T-cell (primary cell): Measurements from ENCODE around the gene METTL3. TPM values are rescaled to one million over a fixed set of nuclear protein-coding genes. Genes with fewer than 3 reads are reported as not detected.
A peak's percentile ranks its signal among the peaks of the same experiment; 100 is the strongest.

Source experiments
- ATAC-seq, 4 experiments: fragments of 200-7000 bp in 3 of 4; fragments of 150-1000 bp in 1 of 4; cut with Tn5 transposase; replicated peaks in 1 of 4; 1 replicate in 3 of 4; 2 replicates in 1 of 4; pipeline ENCODE4 v1.10.0; 2021; ENCODE audit warnings: moderate library complexity in 3 of 4, mild to moderate bottlenecking in 2 of 4, moderate number of reproducible peaks in 1 of 4
- CTCF ChIA-PET, 2 donors: fragments of 300-600 bp; sonication (Branson Sonifier 250); formaldehyde crosslinking; loops; one replicate each; lab custom pipeline; 2022; ENCODE audit warnings: antibody characterized with exemption in 2 of 2; lab: Charles Lee
- POLR2A ChIA-PET, 2 donors: fragments of 300-600 bp; sonication (Branson Sonifier 250); formaldehyde crosslinking; loops; one replicate each; lab custom pipeline; 2022; ENCODE audit warnings: antibody characterized with exemption in 2 of 2; lab: Charles Lee
- DNase-seq, 35 experiments: peaks; one replicate each; pipeline versions ENCODE4 v3.0.0 to v3.0.0-alpha.2; 2013 to 2023
- H3K27ac ChIP-seq: one replicate; pipeline ENCODE4 v1.5.1; 2013; ENCODE audit warnings: low read length
- H3K27me3 ChIP-seq, 2 experiments: replicated peaks in 1 of 2; 1 replicate in 1 of 2; 2 replicates in 1 of 2; pipeline versions ENCODE4 v1.6.1 to v1.7.0; 2013; ENCODE audit warnings: low read length in 1 of 2, mixed read lengths in 1 of 2; ENCODE audit not compliant: control insufficient read depth in 2 of 2, insufficient read depth in 2 of 2; ENCODE audit errors: extremely low read depth in 1 of 2
- H3K36me3 ChIP-seq, 2 donors: 1 replicate in 1 of 2; 2 replicates in 1 of 2; pipeline versions ENCODE4 v1.6.1 to v1.7.0; 2013; ENCODE audit warnings: low read length in 1 of 2; ENCODE audit not compliant: control insufficient read depth in 2 of 2, insufficient read depth in 1 of 2; ENCODE audit errors: extremely low read depth in 1 of 2
- H3K4me1 ChIP-seq, 2 experiments: 1 replicate in 1 of 2; 2 replicates in 1 of 2; pipeline versions ENCODE4 v1.6.1 to v1.7.0; 2013; ENCODE audit warnings: low read length in 2 of 2, mixed read lengths in 1 of 2; ENCODE audit not compliant: insufficient read depth in 2 of 2, control insufficient read depth in 1 of 2; ENCODE audit errors: extremely low read depth in 1 of 2
- H3K4me3 ChIP-seq, 2 donors: 1 replicate in 1 of 2; 2 replicates in 1 of 2; pipeline versions ENCODE4 v1.5.1 to v1.7.0; 2013; ENCODE audit warnings: mild to moderate bottlenecking in 2 of 2, low read length in 1 of 2, moderate library complexity in 1 of 2; ENCODE audit not compliant: control insufficient read depth in 1 of 2; ENCODE audit errors: extremely low read depth in 1 of 2
- H3K9me3 ChIP-seq: 2 replicates; pipeline ENCODE4 v1.7.0; 2013
- H3K27ac Mint-ChIP-seq, 2 donors: one replicate each; pipeline ENCODE4 v1.8.0; 2020 to 2021; ENCODE audit warnings: mild to moderate bottlenecking in 2 of 2, mixed read lengths in 2 of 2
- H3K27me3 Mint-ChIP-seq, 2 donors: one replicate each; pipeline ENCODE4 v1.8.0; 2021 to 2022; ENCODE audit warnings: mixed read lengths in 2 of 2
- H3K36me3 Mint-ChIP-seq: one replicate; pipeline ENCODE4 v1.8.0; 2021; ENCODE audit warnings: mixed read lengths
- H3K4me1 Mint-ChIP-seq, 3 donors: one replicate each; pipeline ENCODE4 v1.8.0; 2020 to 2022; ENCODE audit warnings: mixed read lengths in 3 of 3, mild to moderate bottlenecking in 1 of 3
- H3K4me3 Mint-ChIP-seq, 3 donors: one replicate each; pipeline ENCODE4 v1.8.0; 2020 to 2022; ENCODE audit warnings: mild to moderate bottlenecking in 3 of 3, mixed read lengths in 3 of 3, moderate library complexity in 3 of 3
- H3K9me3 Mint-ChIP-seq, 3 donors: one replicate each; pipeline ENCODE4 v1.8.0; 2020 to 2022; ENCODE audit warnings: mixed read lengths in 3 of 3
- WGBS: methylation state at CpG from one replicate; pipeline ENCODE4 v1.1.5; 2013; ENCODE audit warnings: missing lambda C conversion rate; ENCODE audit not compliant: insufficient coverage; 5-methylcytosine and 5-hydroxymethylcytosine counted together
- total RNA-seq, 35 experiments: library from RNA in 6 of 35; stranded (reverse) in 6 of 35; fragments of 120-200 nt in 1 of 35; gene quantifications; one replicate each; pipeline versions ENCODE4 v1.2.1 to v1.2.4 and lab custom pipeline; 2013 to 2026

The METTL3 gene
- total RNA-seq, 5 donors from 2014 or later (not counting 1 experiment from before 2014, with no cell fraction given), result 48.0 to 94.6 (median 91.6) TPM

DNA sequence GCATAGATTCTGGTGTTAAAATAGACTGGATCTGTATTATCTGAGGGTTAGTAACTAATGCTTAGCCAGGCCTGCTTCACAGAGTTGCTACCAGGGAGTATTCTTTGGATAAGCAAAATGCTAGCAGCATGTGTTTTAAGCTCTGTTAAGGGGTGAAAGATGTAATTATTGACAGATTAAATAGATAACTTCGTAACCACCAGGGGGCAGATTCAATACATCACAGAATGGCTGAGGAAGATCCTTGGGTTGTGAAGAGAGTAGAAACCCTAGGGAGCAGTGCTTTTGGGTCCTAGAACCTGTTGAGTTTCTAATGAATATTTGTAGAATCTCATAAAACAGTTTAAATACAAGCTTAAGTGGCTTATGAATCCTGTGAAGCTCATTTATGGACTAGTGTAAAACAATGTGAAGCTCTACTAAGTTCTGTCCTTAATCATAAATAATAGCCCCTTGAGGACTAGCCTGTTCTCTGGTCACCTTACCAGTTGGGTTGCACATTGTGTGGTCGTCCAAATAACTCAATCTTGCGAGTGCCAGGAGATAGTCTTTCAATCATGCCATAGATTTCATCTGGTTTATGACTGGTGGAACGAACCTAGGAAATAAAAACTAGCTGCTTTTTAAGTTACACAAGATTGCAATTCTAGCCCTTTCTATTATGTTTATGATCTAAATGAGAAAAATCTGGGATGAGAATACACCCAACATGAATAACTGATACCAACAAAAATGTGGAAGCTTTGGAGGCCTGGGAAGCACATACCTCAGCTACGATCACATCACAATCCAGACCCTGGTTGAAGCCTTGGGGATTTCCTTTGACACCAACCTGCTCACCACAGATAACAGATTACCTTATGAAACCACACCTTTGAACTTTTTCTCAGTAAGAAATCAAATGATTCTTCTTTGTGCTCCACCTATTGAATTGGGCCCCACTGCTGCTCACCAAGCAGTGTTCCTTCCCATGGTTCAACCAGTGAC is 12.3 kb downstream of the METTL3 start:
- Mint-ChIP-seq H3K4me3 (no peak overlapping the region), H3K27me3 (no peaks in the 10 kb centered on the region), H3K9me3 (no peaks in the 10 kb centered on the region), H3K27ac (peak overlapping the region; percentile 58 to 77), H3K36me3 (peaks cover 58% of the 10 kb centered on the region), H3K4me1 (peaks cover 20 to 31% (median 23%) of the 10 kb centered on the region in 3 donors)
- Histone ChIP-seq H3K9me3 (no peaks in the 10 kb centered on the region), H3K27me3 (no peaks in the 10 kb centered on the region), H3K4me3 (no peak overlapping the region), H3K4me1 (peaks cover 4 to 6% of the 10 kb centered on the region in 2 experiments), H3K36me3 (peaks cover 0 to 91% of the 10 kb centered on the region in 2 donors), H3K27ac (peak overlapping the region; percentile 11)
- DNase-seq, result peak in 14 of 35 experiments; percentile 4 to 79 (median 26)
- peak; percentile 54 to 91 (median 64) for ATAC-seq
- CTCF ChIA-PET, result interaction anchor here (0.6 to 2.9 kb wide), 34 partner anchors 9 to 1417 kb away, joined by 3 to 50 read pairs (median 6); partner anchors contain the start of genes METTL3 (in 2 of the 2), RAB2B (in 2 of the 2), TOX4 (in 2 of the 2) and CHD8 (in 1 of the 2)
- 56% methylated on average over 3 of the region's 5 CpGs for WGBS
- POLR2A ChIA-PET, result interaction anchor here (0.6 to 1.5 kb wide), 6 partner anchors 9 to 57 kb away, joined by 3 to 27 read pairs (median 4); partner anchors contain the start of gene METTL3 (in 1 of the 2)

DNA sequence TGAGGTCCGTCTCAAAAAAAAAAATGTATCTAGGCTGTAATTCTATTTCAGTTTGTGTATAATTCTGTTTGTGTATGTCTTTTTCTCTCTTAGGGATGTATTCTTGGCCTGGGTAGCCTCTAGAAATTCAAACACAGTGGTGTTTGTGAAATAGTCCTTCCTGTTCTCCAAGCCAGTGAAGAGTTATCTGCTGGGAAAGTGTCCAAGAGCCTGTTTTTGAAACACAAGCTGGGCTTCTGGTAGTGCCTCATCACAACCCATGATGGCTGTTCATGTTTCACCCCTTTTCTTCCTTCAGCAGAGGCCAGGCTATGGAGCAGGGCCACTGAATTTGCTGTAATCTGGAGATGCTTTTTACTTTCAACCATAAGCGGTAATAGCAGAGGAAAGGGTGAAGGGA is 14.7 kb downstream of the METTL3 start:
- no peak overlapping the region for H3K27ac ChIP-seq
- H3K4me1 Mint-ChIP-seq, result peaks cover 20 to 23% (median 23%) of the 10 kb centered on the region in 3 donors
- ChIA-PET POLR2A (no interaction called here), CTCF (interaction anchor here in 1 of 2 donors (1.5 kb wide), 1 partner anchor 60 kb away, joined by 6 read pairs; no protein-coding TSS in a partner anchor)
- no peak for DNase-seq
- H3K4me3 ChIP-seq, result no peak overlapping the region
- 100% methylated on average over 1 of the region's 2 CpGs for WGBS
- peaks cover 0 to 85% of the 10 kb centered on the region in 2 donors for H3K36me3 ChIP-seq
- H3K9me3 ChIP-seq, result no peaks in the 10 kb centered on the region
- H3K27me3 Mint-ChIP-seq, result no peaks in the 10 kb centered on the region
- H3K9me3 Mint-ChIP-seq, result no peaks in the 10 kb centered on the region
- no peaks in the 10 kb centered on the region for H3K27me3 ChIP-seq
- no peak overlapping the region for H3K27ac Mint-ChIP-seq
- ATAC-seq, result no peak
- H3K4me3 Mint-ChIP-seq, result no peak overlapping the region
- peaks cover 58% of the 10 kb centered on the region for H3K36me3 Mint-ChIP-seq
- peaks cover 4 to 6% of the 10 kb centered on the region in 2 experiments for H3K4me1 ChIP-seq

DNA sequence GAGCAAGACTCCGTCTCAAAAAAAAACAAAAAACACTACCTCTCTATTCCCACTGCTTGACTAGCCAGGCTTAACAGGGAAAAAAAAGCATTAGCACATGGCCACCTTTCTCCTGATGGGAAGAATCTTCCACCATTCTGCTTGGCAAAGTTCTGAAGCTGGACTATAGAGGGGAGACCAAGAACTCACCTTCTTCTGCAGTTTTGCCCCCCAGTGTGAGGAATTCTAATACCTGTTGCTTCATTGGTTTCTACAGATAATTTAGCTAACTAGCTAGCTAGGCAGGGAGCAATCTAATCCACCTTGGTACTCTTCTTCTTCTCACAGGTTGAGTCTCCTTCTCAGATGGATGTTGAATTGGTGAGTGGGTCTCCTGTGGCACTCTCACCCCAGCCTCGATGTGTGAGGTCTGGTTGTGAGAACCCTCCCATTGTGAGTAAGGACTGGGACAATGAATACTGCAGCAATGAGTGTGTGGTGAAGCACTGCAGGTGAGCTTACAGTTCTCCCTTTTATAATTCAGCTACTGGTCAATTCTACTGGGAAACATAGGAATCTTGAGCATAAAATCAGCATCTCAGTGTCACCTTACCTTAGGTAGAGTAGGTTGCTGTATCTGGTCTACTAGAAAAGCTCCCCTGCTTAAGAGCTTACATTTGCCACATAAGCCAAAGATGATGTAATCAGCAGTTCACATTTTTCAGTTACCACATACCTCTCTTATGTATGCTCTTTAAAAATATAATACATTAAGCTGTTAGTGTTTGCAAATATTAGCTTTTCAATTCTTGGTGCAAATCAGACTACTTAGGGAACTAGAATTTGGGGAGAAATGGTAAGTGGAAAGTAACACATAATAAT is 16.0 kb downstream of the METTL3 start:
- 100% methylated on average over 1 of the region's 2 CpGs for WGBS
- H3K4me3 Mint-ChIP-seq, result no peak overlapping the region
- ChIA-PET CTCF (interaction anchor here (0.6 to 1.5 kb wide), 5 partner anchors 17 to 1469 kb away, joined by 3 to 9 read pairs (median 4); partner anchors contain the start of gene CHD8 (in 1 of the 2)), POLR2A (interaction anchor here (0.6 to 1.1 kb wide), 2 partner anchors 10 to 248 kb away, joined by 3 read pairs; no protein-coding TSS in a partner anchor)
- H3K27ac Mint-ChIP-seq, result peak overlapping the region in 1 of 2 donors; percentile 44
- H3K9me3 Mint-ChIP-seq, result no peaks in the 10 kb centered on the region
- Histone ChIP-seq H3K27me3 (no peaks in the 10 kb centered on the region), H3K36me3 (peaks cover 0 to 85% of the 10 kb centered on the region in 2 donors), H3K4me3 (no peak overlapping the region), H3K27ac (no peak overlapping the region), H3K4me1 (peaks cover 4 to 6% of the 10 kb centered on the region in 2 experiments), H3K9me3 (no peaks in the 10 kb centered on the region)
- peaks cover 16% of the 10 kb centered on the region in 3 donors for H3K4me1 Mint-ChIP-seq
- no peak for ATAC-seq
- H3K36me3 Mint-ChIP-seq, result peaks cover 51% of the 10 kb centered on the region
- H3K27me3 Mint-ChIP-seq, result no peaks in the 10 kb centered on the region
- no peak for DNase-seq

DNA sequence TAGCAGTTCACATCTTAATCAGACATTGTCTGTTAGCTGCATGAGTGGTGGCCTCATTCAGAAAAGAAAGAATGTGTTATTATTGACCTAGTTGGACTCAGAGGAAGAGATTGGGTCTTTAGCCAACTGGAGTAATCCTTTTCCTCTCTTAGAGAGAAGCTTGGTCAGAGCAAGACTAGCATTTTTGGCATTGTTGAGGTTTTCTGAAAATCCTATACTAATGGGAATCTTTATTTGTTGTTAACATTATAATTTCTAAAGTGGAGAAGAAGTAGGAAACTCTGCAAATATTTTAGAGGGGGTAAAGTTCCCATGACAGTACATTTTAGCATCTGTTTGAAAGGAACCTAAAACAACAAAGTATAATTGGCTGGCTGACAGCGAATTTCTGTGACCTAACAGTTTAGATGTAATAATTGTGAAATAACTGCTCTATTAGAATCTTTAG is 24.5 kb downstream of the METTL3 start:
- CTCF ChIA-PET, result no interaction called here
- peaks cover 9% of the 10 kb centered on the region for H3K36me3 Mint-ChIP-seq
- H3K4me1 ChIP-seq, result no peaks in the 10 kb centered on the region

DNA sequence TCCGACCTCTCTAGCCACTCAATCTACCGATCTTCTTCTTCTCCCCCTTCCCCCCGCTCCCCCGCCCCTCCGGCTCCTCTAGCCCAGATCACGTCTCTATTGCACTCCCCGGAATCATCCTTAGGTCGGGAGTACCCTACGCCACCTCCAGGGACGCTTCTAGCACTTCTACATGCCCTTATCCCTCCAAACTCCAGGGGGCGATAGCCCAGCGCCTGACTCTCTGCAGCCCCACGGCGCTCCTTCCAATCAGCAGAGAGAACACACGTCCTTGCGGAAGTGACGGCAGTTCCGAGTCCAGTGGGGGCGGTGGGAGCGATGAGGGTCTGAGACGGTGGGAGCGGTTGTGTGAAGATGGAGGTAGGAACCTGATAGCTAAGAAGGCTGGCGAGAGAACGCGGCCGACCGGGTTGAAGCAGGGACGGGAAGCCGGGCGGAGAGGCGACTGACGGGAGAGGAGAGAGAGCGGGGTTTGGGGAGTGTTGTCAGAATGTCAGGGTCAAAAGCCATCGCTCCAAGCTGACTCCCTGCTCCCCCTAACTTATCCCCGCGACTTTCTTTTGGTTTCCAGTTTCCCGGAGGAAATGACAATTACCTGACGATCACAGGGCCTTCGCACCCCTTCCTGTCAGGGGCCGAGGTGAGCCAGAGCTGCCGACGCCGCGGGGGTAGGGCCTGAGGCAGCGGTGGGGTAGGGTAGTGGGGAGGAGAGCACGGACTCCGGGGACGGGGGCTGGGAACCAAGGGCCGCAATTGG is 34.0 kb downstream of the METTL3 start, which contains the start of the genes RAB2B and TOX4:
Gene RAB2B (minus strand): TSS at position 35 of the 757 bp plus-strand sequence. CDS start 87 bp downstream, outside the sequence.
Gene TOX4 (plus strand): TSS at position 271 of the 757 bp plus-strand sequence. CDS start 84 bp downstream, at position 355.
- H3K27ac ChIP-seq, result peak within 1 kb of the TSS; percentile 89
- H3K36me3 ChIP-seq, result peaks cover 0 to 25% of the 10 kb centered on the region in 2 donors
- Mint-ChIP-seq H3K4me1 (peaks cover 45 to 57% (median 51%) of the 10 kb centered on the region in 3 donors), H3K4me3 (peak within 1 kb of the TSS; percentile 97 to 100 (median 100)), H3K9me3 (no peaks in the 10 kb centered on the region), H3K27me3 (no peaks in the 10 kb centered on the region), H3K36me3 (peaks cover 25% of the 10 kb centered on the region), H3K27ac (peak within 1 kb of the TSS; percentile 99)
- DNase-seq, result peak; percentile 86 to 99 (median 95)
- ChIA-PET POLR2A (interaction anchor here (0.5 to 2.5 kb wide), 8 partner anchors 21 to 1063 kb away, joined by 3 to 17 read pairs (median 3); partner anchors contain the start of gene CHD8 (in 1 of the 2)), CTCF (interaction anchor here (0.5 to 4.1 kb wide), 18 partner anchors 11 to 1419 kb away, joined by 3 to 24 read pairs (median 6); partner anchors contain the start of genes CHD8 (in 2 of the 2), METTL3 (in 1 of the 2), SALL2 (in 1 of the 2) and SUPT16H (in 1 of the 2))
- no peaks in the 10 kb centered on the region for H3K9me3 ChIP-seq
- 2% methylated on average over 33 of the region's 49 CpGs for WGBS
- peaks cover 15 to 16% of the 10 kb centered on the region in 2 experiments for H3K4me1 ChIP-seq
- H3K4me3 ChIP-seq, result peak within 1 kb of the TSS; percentile 77 to 95
- H3K27me3 ChIP-seq, result no peaks in the 10 kb centered on the region
- ATAC-seq, result peak; percentile 94 to 99 (median 97)

More for the DNA sequence above, 24.5 kb downstream of the METTL3 start:
- Mint-ChIP-seq H3K4me1 (peaks cover 8 to 13% (median 11%) of the 10 kb centered on the region in 3 donors), H3K27ac (no peak overlapping the region), H3K4me3 (no peak overlapping the region), H3K27me3 (no peaks in the 10 kb centered on the region), H3K9me3 (no peaks in the 10 kb centered on the region)
- POLR2A ChIA-PET, result no interaction called here
- H3K4me3 ChIP-seq, result no peak overlapping the region
- H3K36me3 ChIP-seq, result peaks cover 0 to 51% of the 10 kb centered on the region in 2 donors
- no peaks in the 10 kb centered on the region for H3K27me3 ChIP-seq
- DNase-seq, result no peak
- no peaks in the 10 kb centered on the region for H3K9me3 ChIP-seq
- H3K27ac ChIP-seq, result no peak overlapping the region
- ATAC-seq, result no peak
- no CpG with 5 or more reads among the region's 1 CpG for WGBS
